ENCODE results near the gene CEPT1. TPM values are rescaled to one million over a fixed set of nuclear protein-coding genes. Genes with fewer than 3 reads are reported as not detected.

CEPT1 gene
- total and polyA plus RNA-seq, 2 of the 8 experiments (the other 6 are each of a cell fraction or from before 2014, with no cell fraction given) = 18.5 to 28.6 TPM

GRCh38 chr1:111162488-111162880 is 22.5 kb downstream of the CEPT1 start (continued):
- TF ChIP-seq CTCF (IDR thresholded peaks at IDR 0.05; ENCODE audit: control extremely low read depth in 1 of 3, insufficient read depth in 1 of 3, low read depth in 1 of 3, low read length in 3 of 3) (no peak), NRF1 (IDR thresholded peaks at IDR 0.05; ENCODE audit: low read depth, low read length) (no peak), GABPA (IDR thresholded peaks at IDR 0.05; ENCODE audit: borderline replicate concordance, insufficient read depth, low read length) (no peak), CBX8 (IDR thresholded peaks at IDR 0.05; ENCODE audit: borderline replicate concordance, low read depth, low read length) (no peak), HDAC2 (IDR thresholded peaks at IDR 0.05; ENCODE audit: borderline replicate concordance in 1 of 2, low read depth in 2 of 2, low read length in 2 of 2) (no peak)
